Osteoblast (primary cell): Measurements from ENCODE around the gene ADAP1. TPM values are rescaled to one million over a fixed set of nuclear protein-coding genes. Genes with fewer than 3 reads are reported as not detected.

Source experiments
- DNase-seq: peaks from one replicate; pipeline ENCODE4 v3.0.0; 2011; ENCODE audit warnings: low spot score, mixed read lengths; ENCODE audit not compliant: insufficient read length; ENCODE audit errors: missing footprints
- H2AFZ ChIP-seq: 2 replicates; pipeline ENCODE4 v1.6.0; 2011; ENCODE audit warnings: mild to moderate bottlenecking, low read length
- H3K27ac ChIP-seq: 2 replicates; pipeline ENCODE4 v1.5.1; 2011; ENCODE audit warnings: mild to moderate bottlenecking, low read depth, low read length, moderate library complexity
- H3K27me3 ChIP-seq: 2 replicates; pipeline ENCODE4 v1.6.0; 2012; ENCODE audit warnings: mild to moderate bottlenecking, control low read depth, inconsistent platforms, low read length, moderate library complexity; ENCODE audit not compliant: insufficient read depth
- H3K36me3 ChIP-seq: 2 replicates; pipeline ENCODE4 v1.5.1; 2011; ENCODE audit warnings: mild to moderate bottlenecking, low read length, control low read depth, moderate library complexity; ENCODE audit not compliant: insufficient read depth
- H3K4me1 ChIP-seq: 2 replicates; pipeline ENCODE4 v1.5.1; 2011; ENCODE audit warnings: mild to moderate bottlenecking, low read length, control low read depth, moderate library complexity; ENCODE audit not compliant: insufficient read depth
- H3K4me2 ChIP-seq: 2 replicates; pipeline ENCODE4 v1.6.0; 2011; ENCODE audit warnings: mild to moderate bottlenecking, low read length; ENCODE audit not compliant: insufficient read depth
- H3K4me3 ChIP-seq: fragments of 200-600 bp; sonication (generic); 3 replicates; pipeline ENCODE4 v1.5.1; 2012; ENCODE audit warnings: mild to moderate bottlenecking, low read length, inconsistent platforms; ENCODE audit not compliant: insufficient read depth
- H3K79me2 ChIP-seq: 2 replicates; pipeline ENCODE4 v1.6.0; 2012; ENCODE audit warnings: mild to moderate bottlenecking, low read length, control low read depth, inconsistent platforms; ENCODE audit not compliant: insufficient read depth
- H3K9me3 ChIP-seq: 2 replicates; pipeline ENCODE4 v1.5.1; 2011; ENCODE audit warnings: low read depth, low read length, control low read depth
- H4K20me1 ChIP-seq: 2 replicates; pipeline ENCODE4 v1.6.0; 2012; ENCODE audit warnings: mild to moderate bottlenecking, low read length, control low read depth; ENCODE audit not compliant: insufficient read depth
- total RNA-seq: library from RNA; depleted of rRNA; stranded (reverse); fragments of >200 nt; gene quantifications from 2 replicates; pipeline ENCODE4 v1.2.3, GENCODE V29; 2012
- TF ChIP-seq, protein P1 (sequence below): IDR thresholded peaks from 2 replicates; pipeline ENCODE4 v1.5.1; 2011; ENCODE audit warnings: mild to moderate bottlenecking, low read depth, low read length, moderate library complexity; ENCODE audit errors: extremely low read depth

Gene ADAP1
- total RNA-seq, 1 donor: 2.2 TPM

DNA sequence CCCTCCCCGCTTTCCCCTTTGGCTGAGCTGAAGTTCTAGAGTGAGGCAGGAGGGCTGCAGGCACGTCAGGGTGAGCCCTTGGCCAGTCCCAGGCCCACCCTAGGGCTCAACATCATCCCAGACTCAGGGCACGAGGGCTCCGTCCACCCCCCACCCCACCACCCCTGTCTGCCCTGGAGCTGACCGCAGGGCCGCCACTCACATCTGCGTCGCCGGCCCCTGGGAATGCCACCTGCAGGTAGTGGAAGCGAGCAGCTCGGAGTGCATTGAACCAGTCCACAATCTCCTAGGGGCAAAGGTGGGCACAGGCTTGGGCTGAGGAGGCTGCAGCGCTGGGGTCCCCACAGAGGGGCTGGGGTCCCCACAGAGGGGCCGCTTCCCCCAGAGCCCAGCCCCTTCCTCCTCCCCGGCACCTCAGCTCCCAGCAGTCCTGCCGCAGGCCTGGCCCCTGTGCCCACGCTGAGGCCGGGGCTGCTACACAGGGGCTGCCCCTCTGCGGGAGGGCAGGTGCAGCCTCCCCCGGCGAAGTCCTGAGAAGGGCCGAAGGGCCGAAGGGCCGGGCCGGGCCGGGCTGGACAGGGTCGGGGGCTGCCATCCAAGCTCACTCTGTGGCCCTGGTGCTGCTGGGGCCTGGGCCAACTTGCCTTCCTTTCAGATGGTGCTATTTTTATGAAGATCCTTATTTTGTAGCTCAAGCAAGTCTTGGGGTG is 54.0 kb downstream of the ADAP1 start:
- Histone ChIP-seq H3K9me3 (no peaks in the 10 kb centered on the region), H3K4me3 (no peak overlapping the region), H3K36me3 (no peaks in the 10 kb centered on the region), H3K27me3 (peaks cover 16% of the 10 kb centered on the region), H3K4me1 (peaks cover 8% of the 10 kb centered on the region), H3K4me2 (no peak overlapping the region), H2AFZ (no peak overlapping the region), H3K79me2 (no peaks in the 10 kb centered on the region), H4K20me1 (no peaks in the 10 kb centered on the region), H3K27ac (no peak overlapping the region)
- TF ChIP-seq, protein P1, sequence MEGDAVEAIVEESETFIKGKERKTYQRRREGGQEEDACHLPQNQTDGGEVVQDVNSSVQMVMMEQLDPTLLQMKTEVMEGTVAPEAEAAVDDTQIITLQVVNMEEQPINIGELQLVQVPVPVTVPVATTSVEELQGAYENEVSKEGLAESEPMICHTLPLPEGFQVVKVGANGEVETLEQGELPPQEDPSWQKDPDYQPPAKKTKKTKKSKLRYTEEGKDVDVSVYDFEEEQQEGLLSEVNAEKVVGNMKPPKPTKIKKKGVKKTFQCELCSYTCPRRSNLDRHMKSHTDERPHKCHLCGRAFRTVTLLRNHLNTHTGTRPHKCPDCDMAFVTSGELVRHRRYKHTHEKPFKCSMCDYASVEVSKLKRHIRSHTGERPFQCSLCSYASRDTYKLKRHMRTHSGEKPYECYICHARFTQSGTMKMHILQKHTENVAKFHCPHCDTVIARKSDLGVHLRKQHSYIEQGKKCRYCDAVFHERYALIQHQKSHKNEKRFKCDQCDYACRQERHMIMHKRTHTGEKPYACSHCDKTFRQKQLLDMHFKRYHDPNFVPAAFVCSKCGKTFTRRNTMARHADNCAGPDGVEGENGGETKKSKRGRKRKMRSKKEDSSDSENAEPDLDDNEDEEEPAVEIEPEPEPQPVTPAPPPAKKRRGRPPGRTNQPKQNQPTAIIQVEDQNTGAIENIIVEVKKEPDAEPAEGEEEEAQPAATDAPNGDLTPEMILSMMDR: no peak
- DNase-seq: no peak

GRCh38 chr7:899806-900205 is 54.7 kb downstream of the ADAP1 start:
- H3K36me3 ChIP-seq: no peaks in the 10 kb centered on the region
- peaks cover 6% of the 10 kb centered on the region for H3K4me1 ChIP-seq
- no peak overlapping the region for H3K4me2 ChIP-seq
- H3K9me3 ChIP-seq: no peaks in the 10 kb centered on the region
- H4K20me1 ChIP-seq: no peaks in the 10 kb centered on the region
- H3K27me3 ChIP-seq: peaks cover 13% of the 10 kb centered on the region
- no peak overlapping the region for H3K27ac ChIP-seq
- DNase-seq: no peak
- no peak overlapping the region for H3K4me3 ChIP-seq
- TF ChIP-seq, protein P1: no peak
- H2AFZ ChIP-seq: no peak overlapping the region
- H3K79me2 ChIP-seq: no peaks in the 10 kb centered on the region

GRCh38 chr7:898855-899681 is 55.4 kb downstream of the ADAP1 start:
- Histone ChIP-seq H3K36me3 (no peaks in the 10 kb centered on the region), H3K27me3 (peaks cover 5% of the 10 kb centered on the region), H3K79me2 (no peaks in the 10 kb centered on the region), H2AFZ (no peak overlapping the region), H3K4me3 (no peak overlapping the region), H3K4me2 (no peak overlapping the region), H3K9me3 (no peaks in the 10 kb centered on the region), H4K20me1 (no peaks in the 10 kb centered on the region), H3K27ac (no peak overlapping the region), H3K4me1 (no peaks in the 10 kb centered on the region)
- TF ChIP-seq, protein P1: no peak
- no peak for DNase-seq

GRCh38 chr7:898460-898854 is 56.0 kb downstream of the ADAP1 start:
- no peaks in the 10 kb centered on the region for H3K79me2 ChIP-seq
- H4K20me1 ChIP-seq: peaks cover 3% of the 10 kb centered on the region
- H3K27me3 ChIP-seq: peaks cover 3% of the 10 kb centered on the region
- H3K36me3 ChIP-seq: peaks cover 6% of the 10 kb centered on the region
- H3K27ac ChIP-seq: no peak overlapping the region
- TF ChIP-seq, protein P1: no peak
- no peak overlapping the region for H3K4me3 ChIP-seq
- no peaks in the 10 kb centered on the region for H3K4me1 ChIP-seq
- H2AFZ ChIP-seq: no peak overlapping the region
- DNase-seq: no peak
- no peak overlapping the region for H3K4me2 ChIP-seq
- H3K9me3 ChIP-seq: no peaks in the 10 kb centered on the region
